IMR-90 (cell line): Measurements from ENCODE around the gene PADI6. TPM values are rescaled to one million over a fixed set of nuclear protein-coding genes. Genes with fewer than 3 reads are reported as not detected.

ENCODE experiments used
- ATAC-seq: fragments of 200-7000 bp; cut with Tn5 transposase; 2 replicates; pipeline ENCODE4 v1.9.1; 2020; ENCODE audit warnings: low read depth, mild to moderate bottlenecking, moderate library complexity
- BruUV-seq: library from RNA; stranded (reverse); fragments of 400-500 nt; replicated peaks from 2 replicates; lab custom pipeline; 2021; lab: Mats Ljungman, UMichigan
- CTCF ChIA-PET: fragments of 300-600 bp; formaldehyde crosslinking; extraction: SDS; loops from one replicate; lab custom pipeline; 2021; ENCODE audit warnings: antibody characterized with exemption; lab: Yijun Ruan, JAX
- POLR2A ChIA-PET: fragments of 300-600 bp; sonication (Branson Sonifier 250); formaldehyde crosslinking; loops from one replicate; lab custom pipeline; 2022; ENCODE audit warnings: antibody characterized with exemption; ENCODE audit not compliant: unreplicated experiment; lab: Charles Lee
- DNase-seq: peaks from one replicate; pipeline ENCODE4 v3.0.0; 2013
- H2AFZ ChIP-seq: replicated peaks from 2 replicates; pipeline ENCODE3; 2013; ENCODE audit warnings: low read length, mild to moderate bottlenecking; ENCODE audit not compliant: poor library complexity
- H2AK5ac ChIP-seq: 2 replicates; pipeline ENCODE4 v1.6.1; 2013; ENCODE audit warnings: low read depth, low read length, inconsistent platforms
- H2AK9ac ChIP-seq: replicated peaks from 2 replicates; pipeline ENCODE3; 2013; ENCODE audit warnings: mild to moderate bottlenecking, low read depth, low read length, moderate library complexity; ENCODE audit not compliant: poor library complexity
- H2BK120ac ChIP-seq: 2 replicates; pipeline ENCODE4 v1.6.1; 2013; ENCODE audit warnings: low read depth, low read length, inconsistent platforms
- H2BK15ac ChIP-seq: 3 replicates; pipeline ENCODE4 v1.6.1; 2013; ENCODE audit warnings: low read depth, low read length, inconsistent platforms
- H2BK20ac ChIP-seq: 2 replicates; pipeline ENCODE4 v1.6.1; 2013; ENCODE audit warnings: low read depth, mild to moderate bottlenecking, inconsistent platforms, low read length, moderate library complexity
- H2BK5ac ChIP-seq: 2 replicates; pipeline ENCODE4 v1.6.1; 2013; ENCODE audit warnings: mild to moderate bottlenecking, low read depth, low read length, inconsistent platforms; ENCODE audit not compliant: poor library complexity, severe bottlenecking
- H3K14ac ChIP-seq: replicated peaks from 2 replicates; pipeline ENCODE4 v1.6.1; 2013; ENCODE audit warnings: low read depth, low read length, inconsistent platforms
- H3K18ac ChIP-seq: 2 replicates; pipeline ENCODE4 v1.6.1; 2013; ENCODE audit warnings: low read depth, low read length, control low read depth
- H3K23ac ChIP-seq: 2 replicates; pipeline ENCODE4 v1.6.1; 2013; ENCODE audit warnings: low read depth, low read length, inconsistent platforms
- H3K27ac ChIP-seq: 2 replicates; pipeline ENCODE4 v1.5.1; 2013; ENCODE audit warnings: mild to moderate bottlenecking, control low read depth, low read length; ENCODE audit not compliant: insufficient read depth
- H3K27me3 ChIP-seq: 2 replicates; pipeline ENCODE4 v1.6.1; 2013; ENCODE audit warnings: low read length; ENCODE audit not compliant: control insufficient read depth, insufficient read depth
- H3K36me3 ChIP-seq: 2 replicates; pipeline ENCODE4 v1.6.1; 2013; ENCODE audit warnings: low read length, mixed read lengths; ENCODE audit not compliant: control insufficient read depth, insufficient read depth
- H3K4ac ChIP-seq: 2 replicates; pipeline ENCODE4 v1.6.1; 2013; ENCODE audit warnings: low read depth, low read length, inconsistent platforms
- H3K4me1 ChIP-seq: 2 replicates; pipeline ENCODE4 v1.6.1; 2013; ENCODE audit warnings: low read length, mixed read lengths; ENCODE audit not compliant: control insufficient read depth, insufficient read depth
- H3K4me2 ChIP-seq: 2 replicates; pipeline ENCODE4 v1.6.1; 2013; ENCODE audit warnings: low read depth, mild to moderate bottlenecking, control low read depth, low read length, moderate library complexity
- H3K4me3 ChIP-seq: 2 replicates; pipeline ENCODE4 v1.5.1; 2013; ENCODE audit warnings: low read depth, mild to moderate bottlenecking, control low read depth, low read length, moderate library complexity; ENCODE audit not compliant: insufficient read depth
- H3K56ac ChIP-seq: 2 replicates; pipeline ENCODE4 v1.6.1; 2013; ENCODE audit warnings: low read length, inconsistent platforms; ENCODE audit not compliant: insufficient read depth; ENCODE audit errors: extremely low read depth
- H3K79me1 ChIP-seq, 2 experiments: 2 replicates each; pipeline ENCODE4 v1.6.1; 2013; ENCODE audit warnings: low read length in 2 of 2, inconsistent platforms in 1 of 2, low read depth in 1 of 2
- H3K9ac ChIP-seq: 2 replicates; pipeline ENCODE4 v1.6.1; 2013; ENCODE audit warnings: low read depth, low read length, control low read depth
- H3K9me1 ChIP-seq: 2 replicates; pipeline ENCODE4 v1.6.1; 2013; ENCODE audit warnings: low read length, inconsistent platforms; ENCODE audit not compliant: insufficient read depth
- H3K9me3 ChIP-seq: 2 replicates; pipeline ENCODE4 v1.6.1; 2013; ENCODE audit warnings: low read length; ENCODE audit not compliant: control insufficient read depth, insufficient read depth
- H4K20me1 ChIP-seq: 2 replicates; pipeline ENCODE4 v1.6.1; 2013; ENCODE audit warnings: low read length, inconsistent platforms; ENCODE audit not compliant: insufficient read depth
- H4K5ac ChIP-seq: 2 replicates; pipeline ENCODE4 v1.6.1; 2013; ENCODE audit warnings: mild to moderate bottlenecking, low read depth, low read length, control low read depth
- H4K8ac ChIP-seq, 2 experiments: 2 replicates each; pipeline ENCODE4 v1.6.1; 2013; ENCODE audit warnings: low read depth in 2 of 2, low read length in 2 of 2, control low read depth in 1 of 2, inconsistent platforms in 1 of 2
- H4K91ac ChIP-seq: 2 replicates; pipeline ENCODE4 v1.6.1; 2013; ENCODE audit warnings: low read depth, low read length, inconsistent platforms; ENCODE audit not compliant: insufficient read depth
- BHLHE40 ChIP-seq: fragments of 150-350 bp; IDR thresholded peaks from 2 replicates; pipeline ENCODE4 v1.6.1; 2016; ENCODE audit warnings: mild to moderate bottlenecking, low read depth, low read length
- CHD1 ChIP-seq: IDR thresholded peaks from 2 replicates; pipeline ENCODE4 v1.6.1; 2012; ENCODE audit warnings: low read depth, low read length, improper control_type of control experiment
- ELK1 ChIP-seq: fragments of 150-350 bp; IDR thresholded peaks from 2 replicates; pipeline ENCODE4 v1.6.1; 2016; ENCODE audit warnings: low read depth, mild to moderate bottlenecking, low read length, moderate library complexity, borderline replicate concordance
- FOS ChIP-seq: fragments of 150-350 bp; IDR thresholded peaks from 2 replicates; pipeline ENCODE4 v1.6.1; 2016; ENCODE audit warnings: low read depth, low read length
- MAFK ChIP-seq: IDR thresholded peaks from 2 replicates; pipeline ENCODE4 v1.6.1; 2012; ENCODE audit warnings: low read depth, low read length, improper control_type of control experiment
- MAZ ChIP-seq: IDR thresholded peaks from 2 replicates; pipeline ENCODE4 v1.6.1; 2012; ENCODE audit warnings: low read depth, mild to moderate bottlenecking, low read length, improper control_type of control experiment, moderate library complexity, borderline replicate concordance
- MXI1 ChIP-seq: IDR thresholded peaks from 2 replicates; pipeline ENCODE4 v1.6.1; 2012; ENCODE audit warnings: low read depth, mild to moderate bottlenecking, low read length, moderate library complexity, borderline replicate concordance
- NFE2L2 ChIP-seq: fragments of 150-350 bp; IDR thresholded peaks from 2 replicates; pipeline ENCODE4 v1.6.1; 2016; ENCODE audit warnings: low read depth, mild to moderate bottlenecking, low read length
- POLR2A ChIP-seq: IDR thresholded peaks from 2 replicates; pipeline ENCODE4 v1.6.1; 2012; ENCODE audit warnings: mild to moderate bottlenecking, low read depth, low read length
- RAD21 ChIP-seq: IDR thresholded peaks from 2 replicates; pipeline ENCODE4 v1.6.1; 2012; ENCODE audit warnings: low read length, improper control_type of control experiment
- RCOR1 ChIP-seq: IDR thresholded peaks from 2 replicates; pipeline ENCODE4 v1.6.1; 2012; ENCODE audit warnings: mild to moderate bottlenecking, low read length, improper control_type of control experiment; ENCODE audit not compliant: insufficient replicate concordance
- RFX5 ChIP-seq: IDR thresholded peaks from 2 replicates; pipeline ENCODE4 v1.8.0; 2012; ENCODE audit warnings: low read depth, mild to moderate bottlenecking, low read length, moderate library complexity
- SMC3 ChIP-seq: fragments of 150-350 bp; IDR thresholded peaks from 2 replicates; pipeline ENCODE4 v1.6.1; 2016; ENCODE audit warnings: low read depth, mild to moderate bottlenecking, antibody characterized with exemption, low read length, moderate library complexity
- USF2 ChIP-seq: fragments of 150-350 bp; IDR thresholded peaks from 2 replicates; pipeline ENCODE4 v1.6.1; 2017; ENCODE audit warnings: mild to moderate bottlenecking, antibody characterized with exemption, low read length, low read depth
- WGBS, 2 experiments: methylation state at CpG; one replicate each; pipeline versions ENCODE4 v1.1.5 to v1.1.7; 2013; ENCODE audit warnings: missing lambda C conversion rate in 2 of 2; ENCODE audit not compliant: insufficient read length in 1 of 2; ENCODE audit errors: extremely low coverage in 2 of 2; 5-methylcytosine and 5-hydroxymethylcytosine counted together
- dilution Hi-C: fragments of 300-500 bp; cut with HindIII; formaldehyde crosslinking; loops from one replicate; pipeline ENCODE4 v1.14.3; 2018; ENCODE audit warnings: low sequenced_read_pairs; ENCODE audit not compliant: unreplicated experiment
- in situ Hi-C: fragments of 300-500 bp; cut with MboI; formaldehyde crosslinking; loops from 3 replicates; pipeline ENCODE4 v1.14.3; 2019; ENCODE audit warnings: low sequenced_read_pairs, inconsistent platforms, mixed read lengths
- intact Hi-C: fragments of 100-400 bp; cut with micrococcal nuclease; formaldehyde crosslinking; loops from 2 replicates; pipeline ENCODE4 v1.10.0; 2022
- polyA plus RNA-seq, 3 experiments: library from polyadenylated mRNA; depleted of rRNA; stranded (reverse); fragments of >200 nt; gene quantifications; 2 replicates each; pipeline ENCODE4 v1.2.3, GENCODE V29; 2012; ENCODE audit warnings: low replicate concordance in 1 of 3
- total RNA-seq: library from RNA; depleted of rRNA; stranded (reverse); fragments of >200 nt; gene quantifications from 2 replicates; pipeline ENCODE4 v1.2.3, GENCODE V29; 2012
- TF ChIP-seq, protein P1 (sequence below): conservative IDR thresholded peaks from 2 replicates; pipeline ENCODE4 v1.5.1; 2012; ENCODE audit warnings: mild to moderate bottlenecking, low read depth, low read length, improper control_type of control experiment

The PADI6 gene
- total and polyA plus RNA-seq, 2 of the 4 experiments (the other 2 are of a cell fraction): not detected

- H3K79me1 ChIP-seq: peaks cover 28 to 45% of the 10 kb centered on the region in 2 experiments
- intact Hi-C loops (loop anchor here (2.0 kb wide), 2 partner anchors 65 to 187 kb away; no protein-coding TSS in a partner anchor), in situ Hi-C loops (no loop called here), dilution Hi-C loops (no loop called here)
- ChIA-PET POLR2A (no interaction called here), CTCF (no interaction called here)
- H3K27me3 ChIP-seq: no peaks in the 10 kb centered on the region
- no peaks in the 10 kb centered on the region; the same call in 1 of the 2 replicates for H3K9me1 ChIP-seq
- no peak overlapping the region for H3K4me2 ChIP-seq
- H3K56ac ChIP-seq: no peak overlapping the region
- no peak overlapping the region for H4K91ac ChIP-seq
- peaks cover 6% of the 10 kb centered on the region; the same call in 1 of the 2 replicates for H3K4me1 ChIP-seq
- no peak overlapping the region for H3K23ac ChIP-seq
- no peak overlapping the region for H2BK20ac ChIP-seq
- ATAC-seq: peak; percentile 87
- H4K8ac ChIP-seq: no peak overlapping the region
- H3K4me3 ChIP-seq: no peak overlapping the region
- no peak overlapping the region for H3K27ac ChIP-seq
- peaks cover 54% of the 10 kb centered on the region for H3K36me3 ChIP-seq
- H3K9ac ChIP-seq: no peak overlapping the region
- H2AFZ ChIP-seq: peak overlapping the region; percentile 60
- H3K9me3 ChIP-seq: no peaks in the 10 kb centered on the region
- no peak overlapping the region for H2BK120ac ChIP-seq
- H4K5ac ChIP-seq: no peak overlapping the region
- peaks cover 38% of the 10 kb centered on the region for H4K20me1 ChIP-seq
- no peak overlapping the region for H2BK15ac ChIP-seq
- no TSS peak for BruUV-seq
- no peak overlapping the region for H3K18ac ChIP-seq
- H2AK9ac ChIP-seq: peak overlapping the region; percentile 89
- peak; percentile 36 for DNase-seq
- no peak overlapping the region for H2AK5ac ChIP-seq
- no peak overlapping the region for H3K14ac ChIP-seq
- WGBS, 2 experiments: 77% methylated on average over 9 of the region's 42 CpGs; no CpG with 5 or more reads in 1 of the 2 experiments
- no peak overlapping the region for H2BK5ac ChIP-seq
- H3K4ac ChIP-seq: no peak overlapping the region
- no peak for TF ChIP-seq MAFK
- TF ChIP-seq, protein P1, sequence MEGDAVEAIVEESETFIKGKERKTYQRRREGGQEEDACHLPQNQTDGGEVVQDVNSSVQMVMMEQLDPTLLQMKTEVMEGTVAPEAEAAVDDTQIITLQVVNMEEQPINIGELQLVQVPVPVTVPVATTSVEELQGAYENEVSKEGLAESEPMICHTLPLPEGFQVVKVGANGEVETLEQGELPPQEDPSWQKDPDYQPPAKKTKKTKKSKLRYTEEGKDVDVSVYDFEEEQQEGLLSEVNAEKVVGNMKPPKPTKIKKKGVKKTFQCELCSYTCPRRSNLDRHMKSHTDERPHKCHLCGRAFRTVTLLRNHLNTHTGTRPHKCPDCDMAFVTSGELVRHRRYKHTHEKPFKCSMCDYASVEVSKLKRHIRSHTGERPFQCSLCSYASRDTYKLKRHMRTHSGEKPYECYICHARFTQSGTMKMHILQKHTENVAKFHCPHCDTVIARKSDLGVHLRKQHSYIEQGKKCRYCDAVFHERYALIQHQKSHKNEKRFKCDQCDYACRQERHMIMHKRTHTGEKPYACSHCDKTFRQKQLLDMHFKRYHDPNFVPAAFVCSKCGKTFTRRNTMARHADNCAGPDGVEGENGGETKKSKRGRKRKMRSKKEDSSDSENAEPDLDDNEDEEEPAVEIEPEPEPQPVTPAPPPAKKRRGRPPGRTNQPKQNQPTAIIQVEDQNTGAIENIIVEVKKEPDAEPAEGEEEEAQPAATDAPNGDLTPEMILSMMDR: peak; percentile 92
- no peak for TF ChIP-seq FOS
- TF ChIP-seq USF2: no peak
- TF ChIP-seq NFE2L2: no peak
- no peak for TF ChIP-seq CHD1
- no peak for TF ChIP-seq RCOR1
- peak; percentile 78 for TF ChIP-seq MAZ
- TF ChIP-seq POLR2A: no peak
- TF ChIP-seq ELK1: no peak
- peak; percentile 82 for TF ChIP-seq RAD21
- TF ChIP-seq MXI1: no peak
- TF ChIP-seq RFX5: no peak
- no peak for TF ChIP-seq BHLHE40
- peak; percentile 68 for TF ChIP-seq SMC3
These were observed 47.8 kb downstream of the PADI6 start for GRCh38 chr1:17419626-17420328.
